SK-N-SH (cell line): Measurements from ENCODE around the gene BBC3. TPM values are rescaled to one million over a fixed set of nuclear protein-coding genes. Genes with fewer than 3 reads are reported as not detected.

ENCODE experiments used
- CTCF ChIA-PET: fragments of 300-600, 350-600 bp; formaldehyde crosslinking; extraction: SDS; loops from one replicate; lab custom pipeline; 2021; lab: Yijun Ruan, JAX
- POLR2A ChIA-PET: fragments of 350-600 bp; sonication (Branson Sonifier 250); formaldehyde crosslinking; extraction: SDS; loops from one replicate; lab custom pipeline; 2020; ENCODE audit warnings: antibody characterized with exemption, inconsistent platforms; lab: Yijun Ruan, JAX
- DNase-seq: peaks from one replicate; pipeline ENCODE4 v3.0.0; 2012
- H2AFZ ChIP-seq: fragments of 200-600 bp; sonication (generic); 2 replicates; pipeline ENCODE4 v1.8.1; 2016; ENCODE audit warnings: antibody characterized with exemption, mild to moderate bottlenecking, low read depth
- H3F3A ChIP-seq: fragments of 200-600 bp; sonication (generic); replicated peaks from 2 replicates; pipeline ENCODE3; 2016; ENCODE audit warnings: antibody characterized with exemption, mild to moderate bottlenecking; ENCODE audit not compliant: insufficient read depth
- H3K27ac ChIP-seq, 2 experiments: fragments of 200-500 bp in 1 of 2; fragments of 200-600 bp in 1 of 2; sonication (Bioruptor generic) in 1 of 2; sonication (generic), shearing (Covaris generic) in 1 of 2; 2 replicates each; pipeline versions ENCODE4 v1.5.1 to v1.6.1; 2014 to 2016; ENCODE audit warnings: low read depth in 2 of 2, inconsistent platforms in 1 of 2, low read length in 1 of 2, mild to moderate bottlenecking in 1 of 2, mixed read lengths in 1 of 2
- H3K27me3 ChIP-seq: fragments of 200-600 bp; sonication (generic), shearing (Covaris generic); 2 replicates; pipeline ENCODE4 v1.6.1; 2016; ENCODE audit warnings: mixed run types; ENCODE audit not compliant: insufficient read depth
- H3K36me3 ChIP-seq, 2 experiments: fragments of 200-500 bp in 1 of 2; fragments of 200-600 bp in 1 of 2; sonication (Bioruptor generic) in 1 of 2; sonication (generic) in 1 of 2; replicated peaks in 1 of 2; 2 replicates each; pipeline versions ENCODE3 to v1.5.1; 2014 to 2016; ENCODE audit warnings: low read length in 1 of 2, mild to moderate bottlenecking in 1 of 2; ENCODE audit not compliant: insufficient read depth in 2 of 2, control insufficient read depth in 1 of 2
- H3K4me1 ChIP-seq, 2 experiments: fragments of 200-500 bp in 1 of 2; fragments of 200-600 bp in 1 of 2; sonication (Bioruptor generic) in 1 of 2; sonication (generic), shearing (Covaris generic) in 1 of 2; 2 replicates each; pipeline versions ENCODE4 v1.5.1 to v1.6.1; 2014 to 2016; ENCODE audit warnings: low read depth in 1 of 2, low read length in 1 of 2, mixed run types in 1 of 2; ENCODE audit not compliant: insufficient read depth in 2 of 2, control insufficient read depth in 1 of 2
- H3K4me2 ChIP-seq: fragments of 200-600 bp; sonication (generic), shearing (Covaris generic); 2 replicates; pipeline ENCODE4 v1.6.1; 2017; ENCODE audit warnings: mixed run types
- H3K4me3 ChIP-seq, 2 experiments: fragments of 200-500 bp in 1 of 2; fragments of 200-600 bp in 1 of 2; sonication (Bioruptor generic) in 1 of 2; sonication (generic), shearing (Covaris generic) in 1 of 2; 2 replicates each; pipeline versions ENCODE4 v1.5.1 to v1.8.1; 2014 to 2016; ENCODE audit warnings: low read depth in 2 of 2, inconsistent platforms in 1 of 2, low read length in 1 of 2, mild to moderate bottlenecking in 1 of 2, mixed read lengths in 1 of 2, moderate library complexity in 1 of 2
- H3K79me2 ChIP-seq: fragments of 200-600 bp; sonication (generic); 2 replicates; pipeline ENCODE4 v1.8.1; 2017; ENCODE audit warnings: mild to moderate bottlenecking; ENCODE audit not compliant: insufficient read depth
- H3K9ac ChIP-seq: fragments of 200-600 bp; sonication (generic); 2 replicates; pipeline ENCODE4 v1.6.1; 2017; ENCODE audit warnings: mixed run types
- H3K9me2 ChIP-seq: fragments of 200-600 bp; sonication (generic); 2 replicates; pipeline ENCODE4 v1.6.1; 2017; ENCODE audit warnings: mixed run types
- H3K9me3 ChIP-seq: fragments of 200-600 bp; sonication (generic); 2 replicates; pipeline ENCODE4 v1.6.1; 2017; ENCODE audit warnings: mixed run types, mild to moderate bottlenecking, moderate library complexity
- H4K20me1 ChIP-seq: fragments of 200-600 bp; sonication (generic); 2 replicates; pipeline ENCODE4 v1.6.1; 2017; ENCODE audit warnings: mild to moderate bottlenecking, mixed run types; ENCODE audit not compliant: insufficient read depth
- ELF1 ChIP-seq: IDR thresholded peaks from 2 replicates; pipeline ENCODE4 v1.4.0; 2012
- EZH2phosphoT487 ChIP-seq: fragments of 200-600 bp; sonication (generic); IDR thresholded peaks from 2 replicates; pipeline ENCODE4 v1.6.1; 2017; ENCODE audit warnings: low read depth, mixed run types, mild to moderate bottlenecking, antibody characterized with exemption, moderate library complexity, borderline replicate concordance
- FOSL2 ChIP-seq: IDR thresholded peaks from 2 replicates; pipeline ENCODE4 v1.4.0; 2012; ENCODE audit warnings: low read depth, mild to moderate bottlenecking, moderate library complexity, borderline replicate concordance
- FOXJ3 ChIP-seq: sonication (generic); formaldehyde crosslinking; IDR thresholded peaks from 2 replicates; pipeline ENCODE4 v1.5.1; 2020; ENCODE audit warnings: mild to moderate bottlenecking, missing genetic modification reagents
- FOXM1 ChIP-seq: IDR thresholded peaks from 2 replicates; pipeline ENCODE4 v1.4.0; 2012; ENCODE audit warnings: low read depth, mild to moderate bottlenecking
- GABPA ChIP-seq: IDR thresholded peaks from 2 replicates; pipeline ENCODE4 v1.4.0; 2012; ENCODE audit warnings: low read depth, mild to moderate bottlenecking
- MEF2A ChIP-seq: IDR thresholded peaks from 2 replicates; pipeline ENCODE4 v1.4.0; 2012; ENCODE audit warnings: low read depth, borderline replicate concordance
- NRF1 ChIP-seq: IDR thresholded peaks from 2 replicates; pipeline ENCODE4 v1.6.1; 2012; ENCODE audit warnings: low read depth, mild to moderate bottlenecking, low read length
- POLR2AphosphoS5 ChIP-seq: IDR thresholded peaks from 2 replicates; pipeline ENCODE4 v1.6.1; 2012; ENCODE audit warnings: low read depth, low read length
- RAD21 ChIP-seq: IDR thresholded peaks from 2 replicates; pipeline ENCODE4 v1.6.1; 2012; ENCODE audit warnings: mild to moderate bottlenecking, low read length
- RCOR1 ChIP-seq: fragments of 150-350 bp; IDR thresholded peaks from 2 replicates; pipeline ENCODE4 v1.6.1; 2017; ENCODE audit warnings: antibody characterized with exemption, low read length
- RXRA ChIP-seq: IDR thresholded peaks from 2 replicates; pipeline ENCODE4 v1.4.0; 2012; ENCODE audit warnings: low read depth, mild to moderate bottlenecking, borderline replicate concordance
- SIN3A ChIP-seq: IDR thresholded peaks from 2 replicates; pipeline ENCODE4 v1.6.1; 2012; ENCODE audit warnings: low read depth, mild to moderate bottlenecking, low read length, moderate library complexity, borderline replicate concordance
- SMC3 ChIP-seq: IDR thresholded peaks from 2 replicates; pipeline ENCODE4 v1.6.1; 2012; ENCODE audit warnings: low read depth, low read length, improper control_type of control experiment
- TAF1 ChIP-seq: IDR thresholded peaks from 2 replicates; pipeline ENCODE4 v1.6.1; 2012; ENCODE audit warnings: low read depth, mild to moderate bottlenecking, low read length, moderate library complexity, borderline replicate concordance
- TEAD4 ChIP-seq: IDR thresholded peaks from 2 replicates; pipeline ENCODE4 v1.4.0; 2012; ENCODE audit warnings: mild to moderate bottlenecking, borderline replicate concordance; ENCODE audit not compliant: insufficient read depth
- WGBS: methylation state at CpG from one replicate; pipeline ENCODE4 v1.1.6; 2017; ENCODE audit warnings: low lambda C conversion rate; 5-methylcytosine and 5-hydroxymethylcytosine counted together
- polyA plus RNA-seq, 3 experiments: library from polyadenylated mRNA; depleted of rRNA; stranded (reverse); fragments of >200 nt; gene quantifications; 2 replicates each; pipeline ENCODE4 v1.2.3, GENCODE V29; 2012
- TF ChIP-seq, protein P1 (sequence below): IDR thresholded peaks from 2 replicates; pipeline ENCODE4 v1.4.0; 2012; ENCODE audit warnings: low read depth
- TF ChIP-seq, protein P2 (sequence below): IDR thresholded peaks from 2 replicates; pipeline ENCODE4; 2012
- TF ChIP-seq, protein P3 (sequence below): IDR thresholded peaks from 2 replicates; pipeline ENCODE4 v1.4.0; 2012; ENCODE audit warnings: low read depth, borderline replicate concordance
- TF ChIP-seq, protein P4 (sequence below): fragments of 200-600 bp; sonication (generic); IDR thresholded peaks from 2 replicates; pipeline ENCODE4 v1.6.1; 2017; ENCODE audit warnings: antibody characterized with exemption, mild to moderate bottlenecking, moderate library complexity

The BBC3 gene
- polyA plus RNA-seq, 1 of the 3 experiments (the other 2 are of a cell fraction), result 14.5 TPM

DNA sequence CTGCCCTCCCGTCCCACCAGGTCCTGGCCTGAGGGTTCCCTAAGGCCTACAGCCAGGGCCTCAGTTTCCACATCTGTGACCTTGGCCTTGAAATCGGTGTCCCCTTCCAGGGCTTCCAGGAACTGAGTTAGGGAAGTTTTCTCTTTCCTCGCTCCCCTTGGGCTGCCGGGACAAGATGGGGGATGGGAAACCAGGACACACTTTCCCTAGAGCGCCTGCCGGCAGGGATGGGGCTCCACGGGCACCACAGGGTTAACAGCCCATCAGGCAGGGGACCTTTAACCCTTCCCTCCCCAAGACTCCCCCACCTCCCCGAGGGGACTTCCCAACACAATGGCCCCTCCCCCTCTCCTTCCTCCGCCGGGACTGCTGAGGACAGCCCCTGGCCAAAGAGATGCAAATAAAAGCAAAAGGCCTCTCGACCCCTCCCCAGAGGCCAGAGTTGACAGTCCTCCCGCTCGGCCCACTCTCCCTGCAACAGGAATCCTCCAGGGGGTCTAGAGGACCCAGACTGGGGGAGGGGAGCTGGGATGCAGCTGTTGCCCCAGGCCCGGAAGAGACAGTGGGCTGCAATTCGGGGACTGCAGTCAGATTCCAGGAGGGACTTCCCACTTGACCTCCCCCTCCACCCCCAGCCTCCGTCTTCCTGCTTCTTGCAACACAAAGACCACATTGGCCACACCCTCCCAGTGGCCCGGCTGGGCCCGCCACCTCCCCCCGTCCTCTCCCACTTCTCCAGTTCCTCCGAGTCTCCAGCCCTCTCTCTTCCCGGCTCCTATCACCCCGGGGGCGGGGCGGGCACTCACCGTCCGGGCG is 3.4 kb downstream of the BBC3 start:
- peak overlapping the region; percentile 49 to 93 for H3K4me3 ChIP-seq
- WGBS, result 3% methylated on average over 17 of the region's 27 CpGs
- CTCF ChIA-PET, result interaction anchor here (1.7 to 22.3 kb wide), 3 partner anchors 13 to 18 kb away, joined by 6 to 520 read pairs (median 69); no protein-coding TSS in a partner anchor
- H3K9me3 ChIP-seq, result no peaks in the 10 kb centered on the region
- no peaks in the 10 kb centered on the region for H3K9me2 ChIP-seq
- H2AFZ ChIP-seq, result no peak overlapping the region
- peaks cover 40% of the 10 kb centered on the region for H3F3A ChIP-seq
- peaks cover 84% of the 10 kb centered on the region for H3K79me2 ChIP-seq
- H3K27ac ChIP-seq, result peak overlapping the region; percentile 90 to 92
- no peaks in the 10 kb centered on the region for H3K27me3 ChIP-seq
- H3K9ac ChIP-seq, result peak overlapping the region; percentile 74
- POLR2A ChIA-PET, result interaction anchor here (0.5 to 2.8 kb wide), 5 partner anchors 12 to 53 kb away, joined by 3 to 65 read pairs (median 8); no protein-coding TSS in a partner anchor
- TF ChIP-seq TEAD4 (no peak), FOSL2 (no peak), ELF1 (peak; percentile 73), TAF1 (peak; percentile 67; the same call in 1 of the 2 replicates), NRF1 (no peak), RAD21 (no peak), RXRA (no peak), GABPA (no peak), FOXM1 (no peak), POLR2AphosphoS5 (peak; percentile 14; the same call in 1 of the 2 replicates), FOXJ3 (CRISPR knock-in tag) (no peak), RCOR1 (0 out of 2 replicates have a peak, but pooled peaks have one; percentile 36), MEF2A (no peak), EZH2phosphoT487 (no peak), SIN3A (0 out of 2 replicates have a peak, but pooled peaks have one; percentile 35), SMC3 (no peak)
- TF ChIP-seq, protein P1, sequence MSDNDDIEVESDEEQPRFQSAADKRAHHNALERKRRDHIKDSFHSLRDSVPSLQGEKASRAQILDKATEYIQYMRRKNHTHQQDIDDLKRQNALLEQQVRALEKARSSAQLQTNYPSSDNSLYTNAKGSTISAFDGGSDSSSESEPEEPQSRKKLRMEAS, result peak; percentile 38; the same call in 1 of the 2 replicates
- TF ChIP-seq, protein P2, sequence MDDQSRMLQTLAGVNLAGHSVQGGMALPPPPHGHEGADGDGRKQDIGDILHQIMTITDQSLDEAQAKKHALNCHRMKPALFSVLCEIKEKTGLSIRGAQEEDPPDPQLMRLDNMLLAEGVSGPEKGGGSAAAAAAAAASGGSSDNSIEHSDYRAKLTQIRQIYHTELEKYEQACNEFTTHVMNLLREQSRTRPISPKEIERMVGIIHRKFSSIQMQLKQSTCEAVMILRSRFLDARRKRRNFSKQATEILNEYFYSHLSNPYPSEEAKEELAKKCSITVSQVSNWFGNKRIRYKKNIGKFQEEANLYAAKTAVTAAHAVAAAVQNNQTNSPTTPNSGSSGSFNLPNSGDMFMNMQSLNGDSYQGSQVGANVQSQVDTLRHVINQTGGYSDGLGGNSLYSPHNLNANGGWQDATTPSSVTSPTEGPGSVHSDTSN, result no peak
- TF ChIP-seq, protein P3, sequence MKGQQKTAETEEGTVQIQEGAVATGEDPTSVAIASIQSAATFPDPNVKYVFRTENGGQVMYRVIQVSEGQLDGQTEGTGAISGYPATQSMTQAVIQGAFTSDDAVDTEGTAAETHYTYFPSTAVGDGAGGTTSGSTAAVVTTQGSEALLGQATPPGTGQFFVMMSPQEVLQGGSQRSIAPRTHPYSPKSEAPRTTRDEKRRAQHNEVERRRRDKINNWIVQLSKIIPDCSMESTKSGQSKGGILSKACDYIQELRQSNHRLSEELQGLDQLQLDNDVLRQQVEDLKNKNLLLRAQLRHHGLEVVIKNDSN, result 0 out of 2 replicates have a peak, but pooled peaks have one; percentile 2
- TF ChIP-seq, protein P4, sequence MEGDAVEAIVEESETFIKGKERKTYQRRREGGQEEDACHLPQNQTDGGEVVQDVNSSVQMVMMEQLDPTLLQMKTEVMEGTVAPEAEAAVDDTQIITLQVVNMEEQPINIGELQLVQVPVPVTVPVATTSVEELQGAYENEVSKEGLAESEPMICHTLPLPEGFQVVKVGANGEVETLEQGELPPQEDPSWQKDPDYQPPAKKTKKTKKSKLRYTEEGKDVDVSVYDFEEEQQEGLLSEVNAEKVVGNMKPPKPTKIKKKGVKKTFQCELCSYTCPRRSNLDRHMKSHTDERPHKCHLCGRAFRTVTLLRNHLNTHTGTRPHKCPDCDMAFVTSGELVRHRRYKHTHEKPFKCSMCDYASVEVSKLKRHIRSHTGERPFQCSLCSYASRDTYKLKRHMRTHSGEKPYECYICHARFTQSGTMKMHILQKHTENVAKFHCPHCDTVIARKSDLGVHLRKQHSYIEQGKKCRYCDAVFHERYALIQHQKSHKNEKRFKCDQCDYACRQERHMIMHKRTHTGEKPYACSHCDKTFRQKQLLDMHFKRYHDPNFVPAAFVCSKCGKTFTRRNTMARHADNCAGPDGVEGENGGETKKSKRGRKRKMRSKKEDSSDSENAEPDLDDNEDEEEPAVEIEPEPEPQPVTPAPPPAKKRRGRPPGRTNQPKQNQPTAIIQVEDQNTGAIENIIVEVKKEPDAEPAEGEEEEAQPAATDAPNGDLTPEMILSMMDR, result no peak
- TF ChIP-seq, all 33 proteins: peak for 7
- Histone ChIP-seq H3K4me2 (peak overlapping the region; percentile 96), H4K20me1 (peaks cover 37% of the 10 kb centered on the region), H3K4me1 (peaks cover 27 to 37% of the 10 kb centered on the region in 2 experiments), H3K36me3 (peaks cover 4% of the 10 kb centered on the region in 2 experiments)
- peak; percentile 77 for DNase-seq
